SK-MEL-5 (cell line): ENCODE results near the gene HYAL2. TPM values are rescaled to one million over a fixed set of nuclear protein-coding genes. Genes with fewer than 3 reads are reported as not detected.
A peak's percentile ranks its signal among the peaks of the same experiment; 100 is the strongest.

Experiments used
- DNase-seq: peaks from one replicate; pipeline ENCODE4 v3.0.0-alpha.2; 2016; ENCODE audit warnings: low read depth, low spot score
- in situ Hi-C: cut with HindIII; loops from 2 replicates; pipeline ENCODE4 v1.10.0; 2016; ENCODE audit warnings: low sequenced_read_pairs, high pct_unique_total_duplicates, low pct_unique_long_range_greater_than_20kb
- polyA plus RNA-seq, 2 experiments: library from polyadenylated mRNA; depleted of rRNA; stranded (reverse); fragments of >200 nt; gene quantifications; 2 replicates each; pipeline ENCODE4 v1.2.3, GENCODE V29; 2015
- total RNA-seq: library from RNA; depleted of rRNA; stranded (reverse); fragments of >200 nt; shearing (Covaris generic); gene quantifications from 2 replicates; pipeline ENCODE4 v1.2.3, GENCODE V29; 2014; rRNA removed

The HYAL2 gene
- 78.5 and 86.4 TPM in 2 replicates for total RNA-seq
- 114 and 116 TPM in 2 replicates for polyA plus RNA-seq (2015; cell fraction: cytosol; rRNA removed)
- 16.3 and 32.5 TPM in 2 replicates for polyA plus RNA-seq (2015; cell fraction: nucleus; rRNA removed)

GRCh38 chr3:50322386-50323091, at the start of gene HYAL2:
Gene HYAL2 (minus strand): TSS chr3:50322745. CDS start chr3:50320489, 2,256 bp downstream.
- DNase-seq: no peak
- in situ Hi-C loops: no loop called here

GRCh38 chr3:50371133-50371685, 48.7 kb upstream of the HYAL2 start:
- DNase-seq: no peak
- in situ Hi-C loops: no loop called here

- in situ Hi-C loops: no loop called here
- peak; percentile 47 for DNase-seq
Measured at GRCh38 chr3:50370594-50370993, 48.0 kb upstream of the HYAL2 start.

- in situ Hi-C loops: no loop called here
- DNase-seq: no peak
Measured at GRCh38 chr3:50369012-50369670, 46.6 kb upstream of the HYAL2 start.

- in situ Hi-C loops: no loop called here
Measured at GRCh38 chr3:50365842-50366220, 43.3 kb upstream of the HYAL2 start.

GRCh38 chr3:50365080-50365841, 42.7 kb upstream of the HYAL2 start:
- DNase-seq: peak; percentile 43
- in situ Hi-C loops: no loop called here

More at GRCh38 chr3:50365842-50366220, 43.3 kb upstream of the HYAL2 start:
- no peak for DNase-seq

- in situ Hi-C loops: no loop called here
Measured at GRCh38 chr3:50364573-50365079, 42.1 kb upstream of the HYAL2 start.

GRCh38 chr3:50359760-50360110, 37.2 kb upstream of the HYAL2 start:
- in situ Hi-C loops: no loop called here
- DNase-seq: no peak

More at GRCh38 chr3:50364573-50365079, 42.1 kb upstream of the HYAL2 start:
- no peak for DNase-seq

GRCh38 chr3:50358911-50359759, 36.6 kb upstream of the HYAL2 start, which contains the start of gene TMEM115:
Gene TMEM115 (minus strand): TSS chr3:50359521. CDS start chr3:50359063, 458 bp downstream.
- in situ Hi-C loops: no loop called here
- peak; percentile 99 for DNase-seq

GRCh38 chr3:50358355-50358910, 35.9 kb upstream of the HYAL2 start:
- no peak for DNase-seq
- in situ Hi-C loops: no loop called here

GRCh38 chr3:50357481-50357880, 34.9 kb upstream of the HYAL2 start:
- in situ Hi-C loops: no loop called here
- no peak for DNase-seq

- no peak for DNase-seq
- in situ Hi-C loops: no loop called here
Measured at GRCh38 chr3:50356553-50356952, 34.0 kb upstream of the HYAL2 start.

GRCh38 chr3:50355829-50356552, 33.4 kb upstream of the HYAL2 start:
- in situ Hi-C loops: no loop called here
- DNase-seq: no peak

- no peak for DNase-seq
- in situ Hi-C loops: no loop called here
Measured at GRCh38 chr3:50354850-50355249, 32.3 kb upstream of the HYAL2 start.

GRCh38 chr3:50354186-50354764, 31.7 kb upstream of the HYAL2 start:
- in situ Hi-C loops: no loop called here
- DNase-seq: no peak
